Activated T-cell treated with anti-CD3 and anti-CD28 coated beads for 24 hours (primary cell): ENCODE results near the gene STAT5A.
"Not testable (repeated sequence)": the region's sequence is repeated elsewhere in the genome, so short reads cannot be mapped to it uniquely, and the experiment has no call there.

Experiments used
- DNase-seq: peaks from one replicate; pipeline ENCODE4 v3.0.0-alpha.2; 2020; ENCODE audit warnings: low read depth

STAT5A gene

GRCh38 chr17:42285346-42286050 is 2.8 kb upstream of the STAT5A start:
- no peak for DNase-seq

- DNase-seq = no peak
These were observed 1.7 kb upstream of the STAT5A start for GRCh38 chr17:42286411-42287221.

- DNase-seq = peak; percentile 35
These were observed 857 bp upstream of the STAT5A start for GRCh38 chr17:42287305-42287976.

GRCh38 chr17:42288803-42289610 is 709 bp downstream of the STAT5A start:
- DNase-seq = peak; percentile 46

- DNase-seq = peak; percentile 57
These were observed 1.4 kb downstream of the STAT5A start for GRCh38 chr17:42289611-42290181.

- no peak for DNase-seq
These were observed 2.3 kb downstream of the STAT5A start for GRCh38 chr17:42290577-42290976.

- DNase-seq = no peak
These were observed 2.8 kb downstream of the STAT5A start for GRCh38 chr17:42291129-42291528.

GRCh38 chr17:42294469-42295398 is 6.4 kb downstream of the STAT5A start:
- no peak for DNase-seq

GRCh38 chr17:42296012-42296411 is 7.7 kb downstream of the STAT5A start:
- no peak for DNase-seq

GRCh38 chr17:42297775-42298174 is 9.5 kb downstream of the STAT5A start:
- not testable (repeated sequence) for DNase-seq

GRCh38 chr17:42299361-42299760 is 11.1 kb downstream of the STAT5A start:
- not testable (repeated sequence) for DNase-seq

GRCh38 chr17:42299913-42300312 is 11.6 kb downstream of the STAT5A start:
- not testable (repeated sequence) for DNase-seq

GRCh38 chr17:42301022-42301421 is 12.7 kb downstream of the STAT5A start:
- no peak for DNase-seq

- no peak for DNase-seq
These were observed 15.4 kb downstream of the STAT5A start for GRCh38 chr17:42303694-42304093.

GRCh38 chr17:42304187-42305030 is 16.1 kb downstream of the STAT5A start:
- no peak for DNase-seq

GRCh38 chr17:42305031-42305330 is 16.7 kb downstream of the STAT5A start:
- DNase-seq = not testable (repeated sequence)

GRCh38 chr17:42305543-42306384 is 17.5 kb downstream of the STAT5A start:
- no peak for DNase-seq

- no peak for DNase-seq
These were observed 18.0 kb downstream of the STAT5A start for GRCh38 chr17:42306385-42306667.

GRCh38 chr17:42307362-42307927 is 19.1 kb downstream of the STAT5A start:
- DNase-seq = no peak
